Measurements from ENCODE around the gene HMGXB4. TPM values are rescaled to one million over a fixed set of nuclear protein-coding genes. Genes with fewer than 3 reads are reported as not detected.
"Not testable (repeated sequence)": the region's sequence is repeated elsewhere in the genome, so short reads cannot be mapped to it uniquely, and the experiment has no call there.

HMGXB4 gene
- total RNA-seq, 1 experiment from 2014 or later, result 27.2 TPM

- CTCF ChIA-PET, result interaction anchor here (0.6 to 2.7 kb wide), 39 partner anchors 8 to 1710 kb away, joined by 3 to 19 read pairs (median 4); no protein-coding TSS in a partner anchor
- H3K4me3 Mint-ChIP-seq (ENCODE audit: unreplicated experiment), result no peak overlapping the region
- no peaks in the 10 kb centered on the region for H3K36me3 Mint-ChIP-seq (ENCODE audit: insufficient read depth, unreplicated experiment)
- POLR2A ChIA-PET, result interaction anchor here (0.6 to 1.1 kb wide), 2 partner anchors 72 to 1310 kb away, joined by 3 to 5 read pairs; partner anchors contain the start of gene LARGE1
- BruUV-seq (replicated peaks), result no TSS peak
- intact Hi-C loops (cut with micrococcal nuclease), result loop anchor here (1.0 to 5.0 kb wide), 4 partner anchors 76 to 1929 kb away; no protein-coding TSS in a partner anchor
- no peak overlapping the region for H3K27ac Mint-ChIP-seq (ENCODE audit: low read depth, unreplicated experiment)
- no peaks in the 10 kb centered on the region for H3K4me1 Mint-ChIP-seq (ENCODE audit: insufficient read depth, unreplicated experiment)
- DNase-seq (ENCODE audit: unreplicated experiment), result no peak
- no peak for TF ChIP-seq CTCF (IDR thresholded peaks at IDR 0.05; ENCODE audit: unreplicated experiment)
- peaks cover 49% of the 10 kb centered on the region for H3K27me3 Mint-ChIP-seq (ENCODE audit: insufficient read depth, unreplicated experiment)
- H3K9me3 Mint-ChIP-seq (ENCODE audit: unreplicated experiment), result no peaks in the 10 kb centered on the region
These were observed 26.3 kb upstream of the HMGXB4 start for GRCh38 chr22:35230839-35231584.

- TF ChIP-seq CTCF (IDR thresholded peaks at IDR 0.05; ENCODE audit: unreplicated experiment), result peak; percentile 90
- no peak overlapping the region for H3K27ac Mint-ChIP-seq (ENCODE audit: low read depth, unreplicated experiment)
- no peak overlapping the region for H3K4me3 Mint-ChIP-seq (ENCODE audit: unreplicated experiment)
- intact Hi-C loops (cut with micrococcal nuclease), result loop anchor here (1.0 to 5.0 kb wide), 4 partner anchors 76 to 1929 kb away; no protein-coding TSS in a partner anchor
- peak; percentile 84 for DNase-seq (ENCODE audit: unreplicated experiment)
- H3K4me1 Mint-ChIP-seq (ENCODE audit: insufficient read depth, unreplicated experiment), result no peaks in the 10 kb centered on the region
- H3K36me3 Mint-ChIP-seq (ENCODE audit: insufficient read depth, unreplicated experiment), result no peaks in the 10 kb centered on the region
- no peaks in the 10 kb centered on the region for H3K9me3 Mint-ChIP-seq (ENCODE audit: unreplicated experiment)
- CTCF ChIA-PET, result interaction anchor here (0.6 to 2.7 kb wide), 44 partner anchors 9 to 1711 kb away, joined by 3 to 19 read pairs (median 4); no protein-coding TSS in a partner anchor
- BruUV-seq (replicated peaks), result no TSS peak
- peaks cover 56% of the 10 kb centered on the region for H3K27me3 Mint-ChIP-seq (ENCODE audit: insufficient read depth, unreplicated experiment)
- POLR2A ChIA-PET, result interaction anchor here (0.6 to 1.1 kb wide), 2 partner anchors 73 to 1311 kb away, joined by 3 to 5 read pairs; partner anchors contain the start of gene LARGE1
These were observed 25.7 kb upstream of the HMGXB4 start for GRCh38 chr22:35231585-35232084.

GRCh38 chr22:35238749-35239148 lies 18.5 kb upstream of the HMGXB4 start:
- BruUV-seq (replicated peaks); H3K4me1 Mint-ChIP-seq (ENCODE audit: insufficient read depth, unreplicated experiment); H3K9me3 Mint-ChIP-seq (ENCODE audit: unreplicated experiment); H3K27ac Mint-ChIP-seq (ENCODE audit: low read depth, unreplicated experiment); H3K4me3 Mint-ChIP-seq (ENCODE audit: unreplicated experiment); DNase-seq (ENCODE audit: unreplicated experiment); intact Hi-C loops (cut with micrococcal nuclease); POLR2A ChIA-PET; H3K36me3 Mint-ChIP-seq (ENCODE audit: insufficient read depth, unreplicated experiment): not testable (repeated sequence)
- H3K27me3 Mint-ChIP-seq (ENCODE audit: insufficient read depth, unreplicated experiment), result peaks cover 63% of the 10 kb centered on the region
- CTCF ChIA-PET, result interaction anchor here (0.6 kb wide), 1 partner anchor 1791 kb away, joined by 3 read pairs; no protein-coding TSS in a partner anchor

GRCh38 chr22:35244507-35244906 lies 12.8 kb upstream of the HMGXB4 start:
- ChIA-PET CTCF (interaction anchor here (0.7 to 1.9 kb wide), 3 partner anchors 13 to 1943 kb away, joined by 3 to 10 read pairs (median 4); no protein-coding TSS in a partner anchor), POLR2A (interaction anchor here (0.7 kb wide), 1 partner anchor 8 kb away, joined by 5 read pairs; no protein-coding TSS in a partner anchor)
- H3K27me3 Mint-ChIP-seq (ENCODE audit: insufficient read depth, unreplicated experiment); H3K9me3 Mint-ChIP-seq (ENCODE audit: unreplicated experiment); H3K4me1 Mint-ChIP-seq (ENCODE audit: insufficient read depth, unreplicated experiment); BruUV-seq (replicated peaks); DNase-seq (ENCODE audit: unreplicated experiment); H3K36me3 Mint-ChIP-seq (ENCODE audit: insufficient read depth, unreplicated experiment); H3K27ac Mint-ChIP-seq (ENCODE audit: low read depth, unreplicated experiment); H3K4me3 Mint-ChIP-seq (ENCODE audit: unreplicated experiment); intact Hi-C loops (cut with micrococcal nuclease): not testable (repeated sequence)

GRCh38 chr22:35250156-35250555 lies 7.1 kb upstream of the HMGXB4 start:
- Mint-ChIP-seq H3K36me3 (ENCODE audit: insufficient read depth, unreplicated experiment) (no peaks in the 10 kb centered on the region), H3K27me3 (ENCODE audit: insufficient read depth, unreplicated experiment) (no peaks in the 10 kb centered on the region), H3K4me3 (ENCODE audit: unreplicated experiment) (no peak overlapping the region), H3K9me3 (ENCODE audit: unreplicated experiment) (no peaks in the 10 kb centered on the region), H3K4me1 (ENCODE audit: insufficient read depth, unreplicated experiment) (no peaks in the 10 kb centered on the region), H3K27ac (ENCODE audit: low read depth, unreplicated experiment) (no peak overlapping the region)
- no peak for DNase-seq (ENCODE audit: unreplicated experiment)
- ChIA-PET CTCF (interaction anchor here (0.5 to 0.6 kb wide), 2 partner anchors 17 to 37 kb away, joined by 3 read pairs; no protein-coding TSS in a partner anchor), POLR2A (no interaction called here)
- intact Hi-C loops (cut with micrococcal nuclease), result no loop called here
- BruUV-seq (replicated peaks), result no TSS peak
- TF ChIP-seq CTCF (IDR thresholded peaks at IDR 0.05; ENCODE audit: unreplicated experiment), result no peak

Data from MCF 10A (cell line).